ENCODE measurements around the gene GPR173. TPM values are rescaled to one million over a fixed set of nuclear protein-coding genes. Genes with fewer than 3 reads are reported as not detected.

GPR173 gene
- total RNA-seq, 2 experiments from 2014 or later = 5.4 to 8.7 TPM

DNA sequence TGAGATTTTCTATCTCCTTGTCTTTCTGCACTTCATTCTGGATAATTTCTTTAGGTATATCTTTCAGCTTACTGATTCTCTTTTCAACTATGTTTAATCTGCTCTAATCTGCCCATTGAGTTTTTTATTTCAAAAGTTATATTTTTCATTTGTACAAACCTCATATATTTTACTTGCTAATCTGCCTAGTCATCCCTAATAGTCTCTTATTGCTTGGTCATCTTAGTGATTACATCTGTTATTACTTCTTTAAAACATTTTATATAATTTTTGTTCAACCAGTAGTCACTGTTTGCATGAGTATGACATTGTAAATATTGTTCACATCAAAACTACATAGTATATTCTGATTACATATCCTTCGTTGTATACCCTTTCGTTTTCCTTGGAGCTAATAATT, 77.8 kb downstream of the GPR173 start:
- H3K79me2 ChIP-seq (ENCODE audit: insufficient read depth, low read depth, low read length) = no peaks in the 10 kb centered on the region
- intact Hi-C loops (cut with micrococcal nuclease; ENCODE audit: unreplicated experiment) = no loop called here
- no peak overlapping the region for H3K4me2 ChIP-seq (ENCODE audit: low read length)
- H4K20me1 ChIP-seq (ENCODE audit: insufficient read depth, low read length) = no peaks in the 10 kb centered on the region
- H3K9me2 ChIP-seq (ENCODE audit: insufficient read depth, low read length) = no peaks in the 10 kb centered on the region
- no peak overlapping the region for H2AFZ ChIP-seq (ENCODE audit: low read length)
- H3K4me1 ChIP-seq (ENCODE audit: insufficient read depth, low read length, poor library complexity, severe bottlenecking) = no peaks in the 10 kb centered on the region
- ChIA-PET CTCF (ENCODE audit: unreplicated experiment) (no interaction called here), POLR2A (no interaction called here)
- BruUV-seq (replicated peaks) = no TSS peak
- no peak for TF ChIP-seq EZH2phosphoT487 (IDR thresholded peaks at IDR 0.05; ENCODE audit: borderline replicate concordance, low read depth, low read length)
- TF ChIP-seq, protein P1, sequence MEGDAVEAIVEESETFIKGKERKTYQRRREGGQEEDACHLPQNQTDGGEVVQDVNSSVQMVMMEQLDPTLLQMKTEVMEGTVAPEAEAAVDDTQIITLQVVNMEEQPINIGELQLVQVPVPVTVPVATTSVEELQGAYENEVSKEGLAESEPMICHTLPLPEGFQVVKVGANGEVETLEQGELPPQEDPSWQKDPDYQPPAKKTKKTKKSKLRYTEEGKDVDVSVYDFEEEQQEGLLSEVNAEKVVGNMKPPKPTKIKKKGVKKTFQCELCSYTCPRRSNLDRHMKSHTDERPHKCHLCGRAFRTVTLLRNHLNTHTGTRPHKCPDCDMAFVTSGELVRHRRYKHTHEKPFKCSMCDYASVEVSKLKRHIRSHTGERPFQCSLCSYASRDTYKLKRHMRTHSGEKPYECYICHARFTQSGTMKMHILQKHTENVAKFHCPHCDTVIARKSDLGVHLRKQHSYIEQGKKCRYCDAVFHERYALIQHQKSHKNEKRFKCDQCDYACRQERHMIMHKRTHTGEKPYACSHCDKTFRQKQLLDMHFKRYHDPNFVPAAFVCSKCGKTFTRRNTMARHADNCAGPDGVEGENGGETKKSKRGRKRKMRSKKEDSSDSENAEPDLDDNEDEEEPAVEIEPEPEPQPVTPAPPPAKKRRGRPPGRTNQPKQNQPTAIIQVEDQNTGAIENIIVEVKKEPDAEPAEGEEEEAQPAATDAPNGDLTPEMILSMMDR (conservative IDR thresholded peaks at IDR 0.05; ENCODE audit: low read length) = no peak
- H3K4me3 ChIP-seq (ENCODE audit: low read depth, low read length, poor library complexity, severe bottlenecking) = no peak overlapping the region
- H3K36me3 ChIP-seq (ENCODE audit: insufficient read depth, low read length) = peaks cover 11% of the 10 kb centered on the region
- no peak for DNase-seq (ENCODE audit: low spot score)
- H3K27ac ChIP-seq (ENCODE audit: low read depth, low read length, poor library complexity, severe bottlenecking) = no peak overlapping the region
- peaks cover 8% of the 10 kb centered on the region; the same call in 1 of the 2 replicates for H3K9me3 ChIP-seq (ENCODE audit: low read length)

DNA sequence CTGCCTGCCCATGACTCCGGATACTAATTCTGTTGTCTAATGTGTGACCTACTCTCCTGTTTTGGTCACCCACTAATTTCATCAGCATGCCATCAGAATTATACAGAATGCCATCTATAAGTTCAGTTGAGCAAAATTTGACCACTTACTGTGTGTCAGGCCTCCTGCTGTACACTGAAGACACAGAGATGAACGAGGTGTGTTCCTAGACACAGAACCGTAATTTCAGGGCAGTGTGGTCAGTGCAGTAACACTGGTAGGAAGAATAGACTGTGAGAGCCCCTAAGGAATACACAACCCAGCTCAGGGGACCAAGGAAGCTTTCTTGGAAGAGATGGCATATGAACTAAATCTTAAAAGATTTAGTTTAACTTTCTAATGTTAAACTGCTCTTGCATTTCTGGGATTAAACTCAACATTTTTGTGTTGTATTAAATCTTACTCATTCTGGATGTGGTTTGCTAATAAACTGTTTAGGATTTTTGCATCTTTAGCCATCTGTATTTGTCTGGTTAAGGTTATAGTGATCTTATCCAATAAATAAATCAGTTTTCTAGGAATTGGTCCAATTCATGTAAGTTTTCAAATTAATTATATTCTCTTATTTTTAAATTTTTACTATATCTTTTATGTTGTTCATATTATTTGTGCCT, 79.6 kb downstream of the GPR173 start:
- CTCF ChIA-PET (ENCODE audit: unreplicated experiment) = interaction anchor here (0.5 kb wide), 1 partner anchor 56 kb away, joined by 3 read pairs; no protein-coding TSS in a partner anchor
- H3K4me2 ChIP-seq (ENCODE audit: low read length) = no peak overlapping the region

More for the DNA sequence above, 79.6 kb downstream of the GPR173 start:
- no peak overlapping the region for H2AFZ ChIP-seq (ENCODE audit: low read length)
- no peaks in the 10 kb centered on the region for H3K79me2 ChIP-seq (ENCODE audit: insufficient read depth, low read depth, low read length)
- POLR2A ChIA-PET = no interaction called here
- TF ChIP-seq, protein P1 (conservative IDR thresholded peaks at IDR 0.05; ENCODE audit: low read length) = no peak
- no peak for TF ChIP-seq EZH2phosphoT487 (IDR thresholded peaks at IDR 0.05; ENCODE audit: borderline replicate concordance, low read depth, low read length)
- H4K20me1 ChIP-seq (ENCODE audit: insufficient read depth, low read length) = no peaks in the 10 kb centered on the region
- DNase-seq (ENCODE audit: low spot score) = no peak
- intact Hi-C loops (cut with micrococcal nuclease; ENCODE audit: unreplicated experiment) = no loop called here
- peaks cover 17% of the 10 kb centered on the region for H3K36me3 ChIP-seq (ENCODE audit: insufficient read depth, low read length)
- H3K27ac ChIP-seq (ENCODE audit: low read depth, low read length, poor library complexity, severe bottlenecking) = no peak overlapping the region
- H3K4me1 ChIP-seq (ENCODE audit: insufficient read depth, low read length, poor library complexity, severe bottlenecking) = no peaks in the 10 kb centered on the region
- no TSS peak for BruUV-seq (replicated peaks)
- H3K9me3 ChIP-seq (ENCODE audit: low read length) = peaks cover 8% of the 10 kb centered on the region; the same call in 1 of the 2 replicates
- no peaks in the 10 kb centered on the region for H3K9me2 ChIP-seq (ENCODE audit: insufficient read depth, low read length)
- no peak overlapping the region for H3K4me3 ChIP-seq (ENCODE audit: low read depth, low read length, poor library complexity, severe bottlenecking)

Small RNA genes within 50 kb of the gene (small RNA-seq; reads per million reads assigned to genes)
- not detected for gene AL591212.2

Other genes with a start within 250 kb of the GPR173 start
- not detected in 2 replicates for gene XAGE5, start 237.5 kb upstream of the GPR173 start, total RNA-seq (2014; rRNA removed; shearing (Covaris generic))
- not detected in 2 replicates for gene XAGE5, start 237.5 kb upstream of the GPR173 start, total RNA-seq (2022)
- gene XAGE3, start 180.7 kb upstream of the GPR173 start, total RNA-seq (2014; rRNA removed; shearing (Covaris generic)) = not detected in 2 replicates
- gene XAGE3, start 180.7 kb upstream of the GPR173 start, total RNA-seq (2022) = not detected in 2 replicates
- 27.4 and 38.6 TPM in 2 replicates for gene FAM156B, start 151.5 kb upstream of the GPR173 start, total RNA-seq (2014; rRNA removed; shearing (Covaris generic))
- gene FAM156B, start 151.5 kb upstream of the GPR173 start, total RNA-seq (2022) = 12.5 and 12.6 TPM in 2 replicates
- gene FAM156A, start 90.3 kb upstream of the GPR173 start, total RNA-seq (2014; rRNA removed; shearing (Covaris generic)) = 8.8 and 13.8 TPM in 2 replicates
- gene FAM156A, start 90.3 kb upstream of the GPR173 start, total RNA-seq (2022) = 19.7 and 22.6 TPM in 2 replicates
- gene TSPYL2, start 33.6 kb downstream of the GPR173 start, total RNA-seq (2014; rRNA removed; shearing (Covaris generic)) = 22.0 and 23.5 TPM in 2 replicates
- gene TSPYL2, start 33.6 kb downstream of the GPR173 start, total RNA-seq (2022) = 21.7 and 24.6 TPM in 2 replicates
- gene KANTR, start 45.4 kb downstream of the GPR173 start, total RNA-seq (2014; rRNA removed; shearing (Covaris generic)) = 23.2 and 28.3 TPM in 2 replicates
- gene KANTR, start 45.4 kb downstream of the GPR173 start, total RNA-seq (2022) = 26.2 and 32.9 TPM in 2 replicates
- 54.8 and 58.9 TPM in 2 replicates for gene KDM5C, start 176.4 kb downstream of the GPR173 start, total RNA-seq (2014; rRNA removed; shearing (Covaris generic))
- gene KDM5C, start 176.4 kb downstream of the GPR173 start, total RNA-seq (2022) = 88.0 and 90.5 TPM in 2 replicates
- gene IQSEC2, start 232.8 kb downstream of the GPR173 start, total RNA-seq (2014; rRNA removed; shearing (Covaris generic)) = not detected in 2 replicates
- gene IQSEC2, start 232.8 kb downstream of the GPR173 start, total RNA-seq (2022) = not detected in 2 replicates

Measured in OCI-LY7 (cell line).